22Rv1 (cell line): ENCODE measurements around the gene ERFL.

ENCODE experiments used
- ZFX ChIP-seq: fragments of 450-650 bp; IDR thresholded peaks from 2 replicates; pipeline ENCODE4 v1.6.1; 2017; ENCODE audit warnings: antibody characterized with exemption, borderline replicate concordance
- TF ChIP-seq, protein P1 (sequence below): fragments of 450-650 bp; IDR thresholded peaks from 2 replicates; pipeline ENCODE4 v1.5.1; 2017; ENCODE audit warnings: mild to moderate bottlenecking

DNA sequence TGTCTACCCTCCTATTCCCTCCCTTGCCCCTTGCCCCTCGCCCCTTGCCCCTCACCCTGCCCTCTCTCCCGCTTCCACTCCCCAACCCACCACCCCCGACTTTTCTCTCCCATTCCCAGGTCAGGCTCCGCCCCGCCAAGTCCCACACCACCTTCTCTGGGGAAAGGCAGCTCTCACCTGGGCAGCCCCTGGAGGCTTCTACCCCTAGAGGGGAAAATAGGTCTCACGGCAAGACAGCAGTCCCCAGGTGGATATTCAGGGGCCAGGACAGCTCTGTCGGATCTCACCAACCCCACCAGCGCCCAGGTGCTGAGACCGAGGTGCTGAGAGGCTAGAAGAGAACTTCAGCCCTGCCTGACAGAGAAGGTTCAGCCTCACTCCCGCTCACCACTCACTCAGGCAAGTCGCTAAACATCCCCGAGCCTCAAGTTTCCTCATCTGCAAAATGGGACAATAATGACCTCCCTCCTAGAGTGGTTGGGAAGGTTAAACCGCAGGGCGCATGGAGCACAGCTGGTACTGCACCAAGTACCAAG lies 1.4 kb upstream of the ERFL start:
- TF ChIP-seq, protein P1, sequence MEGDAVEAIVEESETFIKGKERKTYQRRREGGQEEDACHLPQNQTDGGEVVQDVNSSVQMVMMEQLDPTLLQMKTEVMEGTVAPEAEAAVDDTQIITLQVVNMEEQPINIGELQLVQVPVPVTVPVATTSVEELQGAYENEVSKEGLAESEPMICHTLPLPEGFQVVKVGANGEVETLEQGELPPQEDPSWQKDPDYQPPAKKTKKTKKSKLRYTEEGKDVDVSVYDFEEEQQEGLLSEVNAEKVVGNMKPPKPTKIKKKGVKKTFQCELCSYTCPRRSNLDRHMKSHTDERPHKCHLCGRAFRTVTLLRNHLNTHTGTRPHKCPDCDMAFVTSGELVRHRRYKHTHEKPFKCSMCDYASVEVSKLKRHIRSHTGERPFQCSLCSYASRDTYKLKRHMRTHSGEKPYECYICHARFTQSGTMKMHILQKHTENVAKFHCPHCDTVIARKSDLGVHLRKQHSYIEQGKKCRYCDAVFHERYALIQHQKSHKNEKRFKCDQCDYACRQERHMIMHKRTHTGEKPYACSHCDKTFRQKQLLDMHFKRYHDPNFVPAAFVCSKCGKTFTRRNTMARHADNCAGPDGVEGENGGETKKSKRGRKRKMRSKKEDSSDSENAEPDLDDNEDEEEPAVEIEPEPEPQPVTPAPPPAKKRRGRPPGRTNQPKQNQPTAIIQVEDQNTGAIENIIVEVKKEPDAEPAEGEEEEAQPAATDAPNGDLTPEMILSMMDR, result no peak
- no peak for TF ChIP-seq ZFX
